Measurements from ENCODE around the gene ATP8B3. TPM values are rescaled to one million over a fixed set of nuclear protein-coding genes. Genes with fewer than 3 reads are reported as not detected.
A peak's percentile ranks its signal among the peaks of the same experiment; 100 is the strongest.

Gene ATP8B3
- total and polyA plus RNA-seq, 2 donors from 2014 or later: 0.24 to 3.6 TPM

DNA sequence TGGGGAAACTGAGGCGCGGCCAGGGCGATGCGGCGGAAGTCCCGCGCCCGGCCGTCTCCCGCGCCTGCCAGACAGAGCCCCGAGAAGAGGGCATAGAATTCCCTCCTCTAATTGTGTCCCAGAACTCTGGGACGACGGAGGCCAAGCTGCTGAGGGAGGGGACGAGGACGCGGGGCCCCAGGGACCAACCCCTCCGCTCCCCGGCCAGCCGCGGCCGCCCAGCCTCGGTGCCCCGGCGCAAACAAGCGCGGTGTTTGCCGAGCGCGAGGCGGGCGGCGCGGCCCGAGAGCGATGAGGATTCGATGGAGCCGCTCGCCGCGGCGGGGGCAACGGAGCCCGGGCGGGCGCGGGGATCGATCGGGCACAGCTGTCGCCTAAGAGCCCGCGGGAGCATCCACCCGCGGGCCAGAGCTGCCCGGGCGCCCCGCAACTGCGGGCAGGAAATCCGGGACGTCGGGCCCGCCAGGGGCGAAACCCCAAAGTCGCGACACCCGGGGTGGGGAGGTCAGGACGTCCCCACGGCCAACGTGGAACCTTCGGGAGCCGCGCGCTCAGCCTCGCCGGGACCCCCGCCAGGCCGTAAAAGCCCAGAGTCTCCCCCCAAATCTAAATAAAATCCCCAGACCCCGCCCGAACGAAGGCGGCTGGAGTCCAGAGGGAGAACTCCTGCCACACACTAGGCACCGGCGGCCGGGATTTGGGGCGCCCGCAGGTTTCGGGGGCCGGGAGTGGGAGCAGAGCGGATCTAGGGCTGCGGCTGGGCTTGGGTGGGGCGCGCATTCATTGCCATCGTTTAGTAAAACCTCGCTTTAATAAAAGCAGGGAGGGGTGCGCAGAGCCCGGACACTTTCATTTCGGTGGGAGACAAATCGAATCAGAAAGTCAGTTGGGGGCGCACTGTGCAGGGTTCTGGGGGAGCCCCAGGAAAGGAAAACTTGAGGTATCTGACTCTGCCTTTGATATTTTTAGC lies 62.4 kb downstream of the ATP8B3 start:
- DNase-seq (peak in 1 of 5 donors; percentile 65), FAIRE-seq (no peak)
- TF ChIP-seq, protein P1, sequence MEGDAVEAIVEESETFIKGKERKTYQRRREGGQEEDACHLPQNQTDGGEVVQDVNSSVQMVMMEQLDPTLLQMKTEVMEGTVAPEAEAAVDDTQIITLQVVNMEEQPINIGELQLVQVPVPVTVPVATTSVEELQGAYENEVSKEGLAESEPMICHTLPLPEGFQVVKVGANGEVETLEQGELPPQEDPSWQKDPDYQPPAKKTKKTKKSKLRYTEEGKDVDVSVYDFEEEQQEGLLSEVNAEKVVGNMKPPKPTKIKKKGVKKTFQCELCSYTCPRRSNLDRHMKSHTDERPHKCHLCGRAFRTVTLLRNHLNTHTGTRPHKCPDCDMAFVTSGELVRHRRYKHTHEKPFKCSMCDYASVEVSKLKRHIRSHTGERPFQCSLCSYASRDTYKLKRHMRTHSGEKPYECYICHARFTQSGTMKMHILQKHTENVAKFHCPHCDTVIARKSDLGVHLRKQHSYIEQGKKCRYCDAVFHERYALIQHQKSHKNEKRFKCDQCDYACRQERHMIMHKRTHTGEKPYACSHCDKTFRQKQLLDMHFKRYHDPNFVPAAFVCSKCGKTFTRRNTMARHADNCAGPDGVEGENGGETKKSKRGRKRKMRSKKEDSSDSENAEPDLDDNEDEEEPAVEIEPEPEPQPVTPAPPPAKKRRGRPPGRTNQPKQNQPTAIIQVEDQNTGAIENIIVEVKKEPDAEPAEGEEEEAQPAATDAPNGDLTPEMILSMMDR (IDR thresholded peaks at IDR 0.05; ENCODE audit: borderline replicate concordance, extremely low read depth, insufficient read depth): no peak
- H3K27me3 ChIP-seq (ENCODE audit: control insufficient read depth, insufficient read depth, low read length): peaks cover 31% of the 10 kb centered on the region
- no peak overlapping the region for H3K9ac ChIP-seq (ENCODE audit: low read length in 3 of 3)
- no peak overlapping the region for H3K4me3 ChIP-seq (ENCODE audit: low read length in 3 of 3)
- H3K27ac ChIP-seq (ENCODE audit: low read depth in 2 of 2, low read length in 2 of 2): no peak overlapping the region
- intact Hi-C loops (cut with DNase I): no loop called here
- H3K9me3 ChIP-seq (ENCODE audit: control insufficient read depth in 2 of 3, insufficient read depth in 1 of 3, low read length in 3 of 3): no peaks in the 10 kb centered on the region
- H3K36me3 ChIP-seq (ENCODE audit: control insufficient read depth in 2 of 3, insufficient read depth in 3 of 3, low read length in 3 of 3): no peaks in the 10 kb centered on the region
- no peaks in the 10 kb centered on the region for H3K4me1 ChIP-seq (ENCODE audit: control insufficient read depth in 2 of 3, insufficient read depth in 2 of 3, low read depth in 1 of 3, low read length in 3 of 3)

DNA sequence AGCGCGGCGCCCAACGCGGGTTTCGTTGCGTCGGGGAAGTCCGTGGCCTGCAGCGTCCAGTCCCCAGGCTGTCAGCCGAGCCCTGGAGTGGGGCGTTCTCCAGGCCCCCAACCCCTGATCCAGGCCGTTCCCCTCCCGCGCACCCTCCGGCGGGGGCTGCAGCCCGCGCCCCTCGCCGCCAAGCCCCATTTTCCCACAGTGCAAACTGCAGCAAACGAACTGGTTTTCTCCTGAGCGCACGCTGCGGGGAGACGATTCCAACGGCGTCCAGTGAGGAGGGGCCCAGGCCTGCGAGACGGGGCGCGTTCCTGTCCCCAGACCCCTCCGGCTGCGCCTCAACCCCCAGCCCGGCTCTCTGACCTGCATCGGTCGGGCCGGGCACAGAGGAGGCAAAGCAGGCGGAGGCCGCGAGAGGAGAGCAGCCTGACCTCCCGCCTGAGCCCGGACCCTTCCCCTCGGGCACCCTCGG lies 63.2 kb downstream of the ATP8B3 start:
- Histone ChIP-seq H3K36me3 (ENCODE audit: control insufficient read depth in 2 of 3, insufficient read depth in 3 of 3, low read length in 3 of 3) (no peaks in the 10 kb centered on the region), H3K4me1 (ENCODE audit: control insufficient read depth in 2 of 3, insufficient read depth in 2 of 3, low read depth in 1 of 3, low read length in 3 of 3) (no peaks in the 10 kb centered on the region), H3K4me3 (ENCODE audit: low read length in 3 of 3) (no peak overlapping the region), H3K9ac (ENCODE audit: low read length in 3 of 3) (no peak overlapping the region), H3K9me3 (ENCODE audit: control insufficient read depth in 2 of 3, insufficient read depth in 1 of 3, low read length in 3 of 3) (no peaks in the 10 kb centered on the region), H3K27ac (ENCODE audit: low read depth in 2 of 2, low read length in 2 of 2) (no peak overlapping the region), H3K27me3 (ENCODE audit: control insufficient read depth, insufficient read depth, low read length) (peaks cover 29% of the 10 kb centered on the region)
- FAIRE-seq (no peak), DNase-seq (peak in 1 of 5 donors; percentile 49)
- intact Hi-C loops (cut with DNase I): no loop called here
- TF ChIP-seq, protein P1 (IDR thresholded peaks at IDR 0.05; ENCODE audit: borderline replicate concordance, extremely low read depth, insufficient read depth): no peak

DNA sequence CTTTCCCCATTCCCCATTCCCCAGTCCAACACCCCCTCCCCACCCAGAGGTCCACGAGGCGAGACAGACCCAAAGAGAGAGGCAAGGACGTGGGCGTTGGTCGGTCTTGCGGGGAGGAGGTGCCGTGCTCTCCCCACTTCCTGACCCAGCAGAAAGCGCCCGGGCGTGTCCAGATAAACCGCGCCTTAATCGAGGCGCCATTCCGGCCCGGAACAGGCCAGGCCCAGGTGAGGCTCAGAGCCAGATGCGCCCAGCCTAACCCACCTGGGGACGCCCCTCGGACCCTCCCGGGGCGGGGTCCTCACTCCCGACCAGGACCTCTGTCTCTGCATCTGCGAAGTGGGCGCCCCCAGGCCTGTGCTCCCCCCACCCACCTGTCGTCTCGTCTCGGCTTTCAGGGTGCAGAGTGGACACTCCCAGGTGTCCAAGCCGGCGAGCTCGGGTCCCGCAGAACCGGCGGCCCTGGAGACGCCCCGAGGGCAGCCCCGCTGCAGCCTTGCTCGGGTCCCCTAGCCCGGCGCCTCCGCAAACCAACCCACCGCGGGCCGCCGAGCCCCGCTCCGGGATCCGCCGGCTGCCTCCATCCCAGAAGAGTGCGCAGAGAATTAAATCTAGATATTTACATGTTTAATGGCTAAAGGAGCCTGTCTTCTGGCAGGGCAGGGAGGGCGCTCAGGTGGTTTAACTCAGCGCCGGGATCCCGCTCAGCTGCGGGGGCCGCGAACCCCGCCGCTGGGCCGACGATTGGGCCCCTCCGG lies 63.8 kb downstream of the ATP8B3 start:
- H3K27ac ChIP-seq (ENCODE audit: low read depth in 2 of 2, low read length in 2 of 2): no peak overlapping the region
- H3K36me3 ChIP-seq (ENCODE audit: control insufficient read depth in 2 of 3, insufficient read depth in 3 of 3, low read length in 3 of 3): no peaks in the 10 kb centered on the region
- H3K4me1 ChIP-seq (ENCODE audit: control insufficient read depth in 2 of 3, insufficient read depth in 2 of 3, low read depth in 1 of 3, low read length in 3 of 3): no peaks in the 10 kb centered on the region
- no peak overlapping the region for H3K4me3 ChIP-seq (ENCODE audit: low read length in 3 of 3)
- peak in 1 of 5 donors; percentile 75 for DNase-seq
- TF ChIP-seq, protein P1 (IDR thresholded peaks at IDR 0.05; ENCODE audit: borderline replicate concordance, extremely low read depth, insufficient read depth): no peak
- intact Hi-C loops (cut with DNase I): no loop called here
- H3K27me3 ChIP-seq (ENCODE audit: control insufficient read depth, insufficient read depth, low read length): peaks cover 29% of the 10 kb centered on the region
- H3K9ac ChIP-seq (ENCODE audit: low read length in 3 of 3): no peak overlapping the region
- no peak for FAIRE-seq
- no peaks in the 10 kb centered on the region for H3K9me3 ChIP-seq (ENCODE audit: control insufficient read depth in 2 of 3, insufficient read depth in 1 of 3, low read length in 3 of 3)
